Ascending aorta (tissue), 2 donors: ENCODE data around the gene RSU1. TPM values are rescaled to one million over a fixed set of nuclear protein-coding genes. Genes with fewer than 3 reads are reported as not detected.
"Not testable (repeated sequence)": the region's sequence is repeated elsewhere in the genome, so short reads cannot be mapped to it uniquely, and the experiment has no call there.

Experiments used
- DNase-seq, 2 donors: peaks; one replicate each; pipeline ENCODE4 v3.0.0-alpha.2; 2019; ENCODE audit warnings: low spot score in 2 of 2
- H3K27ac ChIP-seq, 2 donors: fragments of 200-600 bp; sonication (generic); one replicate each; pipeline ENCODE4 v1.5.1; 2016 to 2017; ENCODE audit warnings: mild to moderate bottlenecking in 1 of 2
- H3K27me3 ChIP-seq: fragments of 200-600 bp; sonication (generic); one replicate; pipeline ENCODE4 v1.5.1; 2017
- H3K36me3 ChIP-seq, 2 donors: fragments of 200-600 bp; sonication (generic); one replicate each; pipeline ENCODE4 v1.5.1; 2016
- H3K4me1 ChIP-seq, 2 donors: fragments of 200-600 bp; sonication (generic); one replicate each; pipeline ENCODE4 v1.5.1; 2016 to 2017; ENCODE audit warnings: mild to moderate bottlenecking in 1 of 2
- H3K4me3 ChIP-seq, 2 donors: fragments of 200-600 bp; sonication (generic); one replicate each; pipeline ENCODE4 v1.5.1; 2016 to 2017; ENCODE audit warnings: mild to moderate bottlenecking in 1 of 2
- H3K9me3 ChIP-seq, 2 donors: fragments of 200-600 bp; sonication (generic); one replicate each; pipeline ENCODE4 v1.5.1; 2016
- CTCF ChIP-seq, 3 experiments: fragments of 200-600 bp in 2 of 3; fragments of 450-650 bp in 1 of 3; sonication (generic) in 2 of 3; IDR thresholded peaks; one replicate each; pipeline ENCODE4 v1.5.1; 2016 to 2019; ENCODE audit warnings: antibody characterized with exemption in 3 of 3, mild to moderate bottlenecking in 1 of 3, moderate library complexity in 1 of 3
- intact Hi-C: fragments of 100-400 bp; cut with DNase I; formaldehyde crosslinking; loops from one replicate; pipeline ENCODE4 v1.15.1; 2023
- total RNA-seq: library from RNA; depleted of rRNA; stranded (reverse); fragments of >200 nt; gene quantifications from one replicate; pipeline ENCODE4 v1.1.0, GENCODE V29; 2016

The RSU1 gene
- total RNA-seq, 1 donor from 2014 or later = 82.2 TPM

- H3K27me3 ChIP-seq = no peaks in the 10 kb centered on the region
- H3K4me3 ChIP-seq = no peak overlapping the region
- H3K9me3 ChIP-seq = no peaks in the 10 kb centered on the region
- no peaks in the 10 kb centered on the region for H3K4me1 ChIP-seq
- peaks cover 6 to 32% of the 10 kb centered on the region in 2 donors for H3K36me3 ChIP-seq
- intact Hi-C loops = no loop called here
- no peak for TF ChIP-seq CTCF (IDR thresholded peaks at IDR 0.05)
- DNase-seq = no peak
- no peak overlapping the region for H3K27ac ChIP-seq
Observed at GRCh38 chr10:16756561-16757221, 60.5 kb downstream of the RSU1 start.

- no peak overlapping the region for H3K4me3 ChIP-seq
- peaks cover 20 to 52% of the 10 kb centered on the region in 2 donors for H3K36me3 ChIP-seq
- DNase-seq = no peak
- intact Hi-C loops = no loop called here
- no peak for TF ChIP-seq CTCF (IDR thresholded peaks at IDR 0.05)
- H3K27me3 ChIP-seq = no peaks in the 10 kb centered on the region
- no peaks in the 10 kb centered on the region for H3K4me1 ChIP-seq
- H3K9me3 ChIP-seq = no peaks in the 10 kb centered on the region
- H3K27ac ChIP-seq = no peak overlapping the region
Observed at GRCh38 chr10:16754765-16755164, 62.5 kb downstream of the RSU1 start.

- H3K27ac ChIP-seq, H3K27me3 ChIP-seq, intact Hi-C loops, H3K9me3 ChIP-seq, DNase-seq, H3K4me1 ChIP-seq, H3K4me3 ChIP-seq: not testable (repeated sequence)
- peaks cover 29 to 46% of the 10 kb centered on the region in 2 donors for H3K36me3 ChIP-seq
Observed at GRCh38 chr10:16752849-16753248, 64.4 kb downstream of the RSU1 start.

- peaks cover 29 to 46% of the 10 kb centered on the region in 2 donors for H3K36me3 ChIP-seq
- TF ChIP-seq CTCF (IDR thresholded peaks at IDR 0.05) = no peak
- H3K27me3 ChIP-seq = no peaks in the 10 kb centered on the region
- intact Hi-C loops = no loop called here
- H3K4me3 ChIP-seq = no peak overlapping the region
- no peaks in the 10 kb centered on the region for H3K9me3 ChIP-seq
- H3K4me1 ChIP-seq = no peaks in the 10 kb centered on the region
- no peak for DNase-seq
- no peak overlapping the region for H3K27ac ChIP-seq
Observed at GRCh38 chr10:16752099-16752498, 65.1 kb downstream of the RSU1 start.

GRCh38 chr10:16751244-16751643 lies 66.0 kb downstream of the RSU1 start:
- Histone ChIP-seq H3K27ac (no peak overlapping the region), H3K4me3 (no peak overlapping the region), H3K36me3 (peaks cover 29 to 46% of the 10 kb centered on the region in 2 donors), H3K4me1 (no peaks in the 10 kb centered on the region), H3K9me3 (no peaks in the 10 kb centered on the region), H3K27me3 (no peaks in the 10 kb centered on the region)
- intact Hi-C loops = no loop called here
- no peak for DNase-seq
- no peak for TF ChIP-seq CTCF (IDR thresholded peaks at IDR 0.05)

GRCh38 chr10:16750461-16750860 lies 66.8 kb downstream of the RSU1 start:
- H3K4me3 ChIP-seq = no peak overlapping the region
- intact Hi-C loops = no loop called here
- H3K4me1 ChIP-seq = no peaks in the 10 kb centered on the region
- DNase-seq = no peak
- no peak for TF ChIP-seq CTCF (IDR thresholded peaks at IDR 0.05)
- H3K36me3 ChIP-seq = peaks cover 29 to 50% of the 10 kb centered on the region in 2 donors
- no peaks in the 10 kb centered on the region for H3K27me3 ChIP-seq
- H3K27ac ChIP-seq = no peak overlapping the region
- H3K9me3 ChIP-seq = no peaks in the 10 kb centered on the region
